ENCODE data around the gene SUCLG2.

GRCh38 chr3:67493808-67494207, 160.6 kb downstream of the SUCLG2 start:
- TF ChIP-seq CTCF (IDR thresholded peaks at IDR 0.05) (no peak), POLR2AphosphoS5 (IDR thresholded peaks at IDR 0.05) (no peak), EP300 (IDR thresholded peaks at IDR 0.05) (no peak), POLR2A (IDR thresholded peaks at IDR 0.05) (no peak)
